Loucy (cell line): ENCODE data around the gene GSE1.

Experiments used
- CTCF ChIP-seq: fragments of 200-600 bp; sonication (generic); conservative IDR thresholded peaks from 2 replicates; pipeline ENCODE4 v1.5.1; 2014; ENCODE audit warnings: mild to moderate bottlenecking, antibody characterized with exemption, low read length
- EZH2phosphoT487 ChIP-seq: fragments of 200-600 bp; IDR thresholded peaks from 2 replicates; pipeline ENCODE4 v1.6.1; 2018; ENCODE audit warnings: antibody characterized with exemption, mild to moderate bottlenecking, moderate library complexity, borderline replicate concordance

- TF ChIP-seq CTCF (no peak), EZH2phosphoT487 (no peak)
These were observed 24.1 kb downstream of the GSE1 start for GRCh38 chr16:85637061-85637807.
